Measurements from ENCODE around the gene COX15.

DNA sequence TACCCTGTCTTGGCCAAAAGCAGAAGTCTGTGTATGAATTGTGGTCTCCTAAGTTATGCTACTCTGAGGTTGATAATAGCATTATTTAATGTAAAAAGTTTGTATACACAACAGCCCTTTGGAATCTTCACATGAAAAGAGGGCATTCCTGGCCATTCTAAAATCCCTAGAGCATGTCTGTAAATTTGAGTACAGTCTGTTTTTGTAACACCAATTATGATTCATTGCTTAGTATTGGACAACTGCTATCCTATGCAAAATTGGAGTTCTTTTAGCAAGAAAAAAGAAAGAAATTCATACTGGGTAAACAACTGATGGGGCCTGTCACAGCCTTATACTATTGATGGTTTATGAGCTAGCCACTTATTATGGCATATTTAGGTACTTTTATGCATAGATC lies 10.3 kb upstream of the COX15 start:
- TF ChIP-seq, protein P1, sequence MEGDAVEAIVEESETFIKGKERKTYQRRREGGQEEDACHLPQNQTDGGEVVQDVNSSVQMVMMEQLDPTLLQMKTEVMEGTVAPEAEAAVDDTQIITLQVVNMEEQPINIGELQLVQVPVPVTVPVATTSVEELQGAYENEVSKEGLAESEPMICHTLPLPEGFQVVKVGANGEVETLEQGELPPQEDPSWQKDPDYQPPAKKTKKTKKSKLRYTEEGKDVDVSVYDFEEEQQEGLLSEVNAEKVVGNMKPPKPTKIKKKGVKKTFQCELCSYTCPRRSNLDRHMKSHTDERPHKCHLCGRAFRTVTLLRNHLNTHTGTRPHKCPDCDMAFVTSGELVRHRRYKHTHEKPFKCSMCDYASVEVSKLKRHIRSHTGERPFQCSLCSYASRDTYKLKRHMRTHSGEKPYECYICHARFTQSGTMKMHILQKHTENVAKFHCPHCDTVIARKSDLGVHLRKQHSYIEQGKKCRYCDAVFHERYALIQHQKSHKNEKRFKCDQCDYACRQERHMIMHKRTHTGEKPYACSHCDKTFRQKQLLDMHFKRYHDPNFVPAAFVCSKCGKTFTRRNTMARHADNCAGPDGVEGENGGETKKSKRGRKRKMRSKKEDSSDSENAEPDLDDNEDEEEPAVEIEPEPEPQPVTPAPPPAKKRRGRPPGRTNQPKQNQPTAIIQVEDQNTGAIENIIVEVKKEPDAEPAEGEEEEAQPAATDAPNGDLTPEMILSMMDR (conservative IDR thresholded peaks at IDR 0.05; ENCODE audit: low read length): no peak
- no peak for TF ChIP-seq EZH2phosphoT487 (IDR thresholded peaks at IDR 0.05; ENCODE audit: borderline replicate concordance, low read depth, low read length)

All from OCI-LY7 (cell line).